OCI-LY1 (cell line): ENCODE data around the gene OLFM1.

Source experiments
- H2AFZ ChIP-seq: fragments of 200-600 bp; sonication (generic), shearing (Covaris generic); 2 replicates; pipeline ENCODE4 v1.6.0; 2014; ENCODE audit warnings: antibody characterized with exemption, mild to moderate bottlenecking, low read length
- H3F3A ChIP-seq: fragments of 200-600 bp; sonication (generic), shearing (Covaris generic); 2 replicates; pipeline ENCODE4 v1.6.0; 2014; ENCODE audit warnings: mild to moderate bottlenecking, antibody characterized with exemption, low read length, moderate library complexity; ENCODE audit not compliant: insufficient read depth
- H3K27ac ChIP-seq: fragments of 200-600 bp; sonication (generic); 2 replicates; pipeline ENCODE4 v1.5.1; 2014; ENCODE audit warnings: low read length, mixed run types, mild to moderate bottlenecking, low read depth; ENCODE audit not compliant: poor library complexity, severe bottlenecking
- H3K27me3 ChIP-seq: fragments of 200-600 bp; sonication (generic); 2 replicates; pipeline ENCODE4 v1.6.0; 2014; ENCODE audit warnings: antibody characterized with exemption, mild to moderate bottlenecking, low read length, moderate library complexity; ENCODE audit not compliant: insufficient read depth
- H3K36me3 ChIP-seq: fragments of 200-600 bp; sonication (generic); 2 replicates; pipeline ENCODE4 v1.6.1; 2014; ENCODE audit warnings: mild to moderate bottlenecking, antibody characterized with exemption, low read length, moderate library complexity, mixed read lengths; ENCODE audit not compliant: insufficient read depth
- H3K4me1 ChIP-seq: fragments of 200-600 bp; sonication (generic); 2 replicates; pipeline ENCODE4 v1.5.1; 2014; ENCODE audit warnings: mild to moderate bottlenecking, low read length, moderate library complexity; ENCODE audit not compliant: insufficient read depth, severe bottlenecking
- H3K4me2 ChIP-seq: fragments of 200-600 bp; sonication (generic), shearing (Covaris generic); 2 replicates; pipeline ENCODE4 v1.6.1; 2014; ENCODE audit warnings: low read length
- H3K4me3 ChIP-seq: fragments of 200-600 bp; sonication (generic); 2 replicates; pipeline ENCODE4 v1.5.1; 2014; ENCODE audit warnings: low read length, low read depth, mild to moderate bottlenecking, mixed read lengths; ENCODE audit not compliant: poor library complexity, severe bottlenecking
- H3K79me2 ChIP-seq: fragments of 200-600 bp; shearing (Covaris generic); 2 replicates; pipeline ENCODE4 v1.6.1; 2016; ENCODE audit warnings: mixed run types, low read length, mixed read lengths; ENCODE audit not compliant: insufficient read depth
- H3K9ac ChIP-seq: fragments of 200-600 bp; sonication (generic), shearing (Covaris generic); 2 replicates; pipeline ENCODE4 v1.6.1; 2014; ENCODE audit warnings: mild to moderate bottlenecking, low read length, mixed read lengths
- H3K9me2 ChIP-seq: fragments of 200-600 bp; sonication (generic), shearing (Covaris generic); 2 replicates; pipeline ENCODE4 v1.6.1; 2014; ENCODE audit warnings: low read depth, mild to moderate bottlenecking, low read length, mixed read lengths
- H3K9me3 ChIP-seq: fragments of 200-600 bp; shearing (Covaris generic); 2 replicates; pipeline ENCODE4 v1.6.1; 2014; ENCODE audit warnings: low read length, mixed read lengths
- H4K20me1 ChIP-seq: fragments of 200-600 bp; sonication (generic), shearing (Covaris generic); 2 replicates; pipeline ENCODE4 v1.6.0; 2016; ENCODE audit warnings: mild to moderate bottlenecking, low read length; ENCODE audit not compliant: insufficient read depth
- EZH2 ChIP-seq: fragments of 200-600 bp; sonication (generic), shearing (Covaris generic); IDR thresholded peaks from 2 replicates; pipeline ENCODE4 v1.8.0; 2017; ENCODE audit warnings: borderline replicate concordance, mixed run types, mild to moderate bottlenecking, antibody characterized with exemption, low read length, moderate library complexity, mixed read lengths
- TF ChIP-seq, protein P1 (sequence below): fragments of 200-600 bp; sonication (generic), shearing (Covaris generic); IDR thresholded peaks from 2 replicates; pipeline ENCODE4 v1.5.1; 2017; ENCODE audit warnings: mild to moderate bottlenecking, antibody characterized with exemption, low read length, moderate library complexity, mixed read lengths

Gene OLFM1

DNA sequence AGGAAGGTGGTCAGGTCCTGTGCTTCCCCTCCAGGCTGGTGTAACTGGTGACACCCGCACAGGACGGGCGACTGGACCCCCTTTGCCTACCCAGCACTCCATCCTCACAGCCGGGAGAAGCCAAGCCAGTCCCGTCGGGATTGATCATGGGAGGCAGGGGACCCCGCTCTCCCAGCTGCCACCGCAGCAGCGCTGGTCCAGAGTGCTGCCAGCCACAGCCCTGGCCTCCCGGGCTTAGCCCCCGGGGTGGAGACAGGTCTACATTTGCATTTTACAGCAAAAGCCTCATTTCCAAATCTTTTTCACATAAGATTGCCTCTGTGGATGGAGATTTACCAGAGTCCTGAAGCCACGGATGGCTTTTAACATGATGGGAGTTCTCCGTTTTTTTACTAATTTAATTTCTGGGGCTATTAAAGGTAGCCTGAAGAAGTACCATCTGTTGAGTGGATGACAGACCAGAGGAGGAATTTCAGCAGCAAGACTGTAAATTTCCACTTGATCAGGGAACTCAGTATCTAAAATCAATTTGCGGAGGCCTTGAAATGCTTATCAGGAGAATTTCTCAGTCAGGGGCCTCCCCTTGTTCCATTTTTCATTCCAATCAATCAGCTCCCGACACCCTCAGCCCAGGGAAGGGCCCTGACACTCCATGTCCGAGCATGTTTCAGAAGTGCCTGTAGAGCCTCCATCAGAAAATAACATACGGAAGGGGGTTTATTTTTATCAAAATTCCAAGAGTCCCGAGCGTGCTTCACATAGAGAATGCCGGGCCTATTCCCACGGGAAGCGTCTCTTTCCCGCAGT lies 80.6 kb downstream of the OLFM1 start:
- peaks cover 5% of the 10 kb centered on the region; the same call in 1 of the 2 replicates for H3K27me3 ChIP-seq
- H3K9ac ChIP-seq: no peak overlapping the region
- H4K20me1 ChIP-seq: no peaks in the 10 kb centered on the region
- no peaks in the 10 kb centered on the region for H3K4me1 ChIP-seq
- no peak overlapping the region for H3K27ac ChIP-seq
- no peak overlapping the region for H3K4me2 ChIP-seq
- H2AFZ ChIP-seq: no peak overlapping the region
- H3K9me2 ChIP-seq: no peaks in the 10 kb centered on the region
- H3K4me3 ChIP-seq: no peak overlapping the region
- H3K79me2 ChIP-seq: no peaks in the 10 kb centered on the region
- no peaks in the 10 kb centered on the region for H3K9me3 ChIP-seq
- H3F3A ChIP-seq: no peaks in the 10 kb centered on the region
- TF ChIP-seq, protein P1, sequence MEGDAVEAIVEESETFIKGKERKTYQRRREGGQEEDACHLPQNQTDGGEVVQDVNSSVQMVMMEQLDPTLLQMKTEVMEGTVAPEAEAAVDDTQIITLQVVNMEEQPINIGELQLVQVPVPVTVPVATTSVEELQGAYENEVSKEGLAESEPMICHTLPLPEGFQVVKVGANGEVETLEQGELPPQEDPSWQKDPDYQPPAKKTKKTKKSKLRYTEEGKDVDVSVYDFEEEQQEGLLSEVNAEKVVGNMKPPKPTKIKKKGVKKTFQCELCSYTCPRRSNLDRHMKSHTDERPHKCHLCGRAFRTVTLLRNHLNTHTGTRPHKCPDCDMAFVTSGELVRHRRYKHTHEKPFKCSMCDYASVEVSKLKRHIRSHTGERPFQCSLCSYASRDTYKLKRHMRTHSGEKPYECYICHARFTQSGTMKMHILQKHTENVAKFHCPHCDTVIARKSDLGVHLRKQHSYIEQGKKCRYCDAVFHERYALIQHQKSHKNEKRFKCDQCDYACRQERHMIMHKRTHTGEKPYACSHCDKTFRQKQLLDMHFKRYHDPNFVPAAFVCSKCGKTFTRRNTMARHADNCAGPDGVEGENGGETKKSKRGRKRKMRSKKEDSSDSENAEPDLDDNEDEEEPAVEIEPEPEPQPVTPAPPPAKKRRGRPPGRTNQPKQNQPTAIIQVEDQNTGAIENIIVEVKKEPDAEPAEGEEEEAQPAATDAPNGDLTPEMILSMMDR: no peak
- TF ChIP-seq EZH2: no peak
- no peaks in the 10 kb centered on the region for H3K36me3 ChIP-seq

DNA sequence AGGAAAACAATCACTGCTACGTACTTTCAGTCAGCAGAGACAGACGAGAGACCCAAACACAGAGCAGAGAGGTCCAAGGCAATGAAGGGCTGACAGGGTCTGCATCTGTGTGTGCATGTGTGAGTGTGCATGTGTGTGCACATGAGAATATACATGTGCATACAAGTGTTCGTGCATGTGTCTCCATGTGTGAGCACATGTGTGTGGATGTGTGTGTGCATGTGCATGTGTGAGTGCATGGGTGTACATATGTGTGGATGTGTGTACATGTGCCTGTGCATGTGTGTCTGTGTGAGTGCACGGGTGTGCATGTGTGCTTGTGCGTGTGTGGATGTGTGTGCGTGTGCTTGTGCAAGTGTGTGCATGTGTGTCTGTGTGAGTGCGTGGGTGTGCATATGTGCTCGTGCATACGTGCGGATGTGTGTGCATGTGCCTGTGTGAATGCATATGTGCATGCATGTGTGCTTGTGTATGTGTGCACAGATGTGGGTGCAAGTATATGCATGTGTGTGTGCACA lies 82.3 kb downstream of the OLFM1 start:
- Histone ChIP-seq H3K9me3 (no peaks in the 10 kb centered on the region), H4K20me1 (no peaks in the 10 kb centered on the region), H3K9ac (no peak overlapping the region), H3K79me2 (no peaks in the 10 kb centered on the region), H3K27ac (no peak overlapping the region), H3K4me3 (no peak overlapping the region), H3K4me1 (no peaks in the 10 kb centered on the region), H3F3A (no peaks in the 10 kb centered on the region), H3K4me2 (no peak overlapping the region), H2AFZ (no peak overlapping the region), H3K27me3 (peaks cover 5% of the 10 kb centered on the region; the same call in 1 of the 2 replicates), H3K36me3 (no peaks in the 10 kb centered on the region), H3K9me2 (no peaks in the 10 kb centered on the region)
- no peak for TF ChIP-seq EZH2
- TF ChIP-seq, protein P1: no peak

DNA sequence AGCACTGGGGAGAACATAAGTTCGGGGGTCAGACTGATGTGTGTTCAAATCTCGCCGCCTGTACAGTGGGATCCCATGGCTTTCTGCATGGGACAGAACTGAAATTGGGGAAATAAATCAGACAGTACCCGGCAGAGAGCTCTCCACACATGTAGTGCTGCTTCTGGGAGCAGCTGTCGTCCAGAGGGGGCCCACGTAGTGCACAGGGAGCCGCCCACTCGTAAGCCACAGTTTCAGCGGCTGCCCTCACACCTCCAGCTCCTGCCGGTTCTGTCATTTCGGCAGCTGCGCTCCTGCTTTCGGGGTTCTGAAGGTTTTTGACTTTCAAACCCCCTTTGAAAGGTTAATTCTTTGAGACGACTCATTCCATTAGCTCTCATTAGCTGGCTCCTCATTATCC lies 83.1 kb downstream of the OLFM1 start:
- H3K9me3 ChIP-seq: no peaks in the 10 kb centered on the region
- TF ChIP-seq, protein P1: no peak
- TF ChIP-seq EZH2: no peak
- no peaks in the 10 kb centered on the region for H3K4me1 ChIP-seq
- no peaks in the 10 kb centered on the region for H3K79me2 ChIP-seq
- no peak overlapping the region for H2AFZ ChIP-seq
- H3K36me3 ChIP-seq: no peaks in the 10 kb centered on the region
- no peak overlapping the region for H3K27ac ChIP-seq
- H3F3A ChIP-seq: no peaks in the 10 kb centered on the region
- H3K9ac ChIP-seq: no peak overlapping the region
- H3K27me3 ChIP-seq: peaks cover 5% of the 10 kb centered on the region; the same call in 1 of the 2 replicates
- no peaks in the 10 kb centered on the region for H3K9me2 ChIP-seq
- no peaks in the 10 kb centered on the region for H4K20me1 ChIP-seq
- no peak overlapping the region for H3K4me2 ChIP-seq
- H3K4me3 ChIP-seq: no peak overlapping the region
